OCI-LY3 (cell line): ENCODE data around the gene WASHC3.

Experiments used
- CTCF ChIP-seq: fragments of 200-600, 300-600 bp; sonication (generic); IDR thresholded peaks from 2 replicates; pipeline ENCODE4 v1.5.1; 2014; ENCODE audit warnings: antibody characterized with exemption, low read length, low read depth
- EZH2phosphoT487 ChIP-seq: fragments of 200-600 bp; shearing (Covaris generic); IDR thresholded peaks from 2 replicates; pipeline ENCODE4 v1.6.1; 2018; ENCODE audit warnings: antibody characterized with exemption, mixed run types, low read depth

- TF ChIP-seq CTCF, result no peak
- no peak for TF ChIP-seq EZH2phosphoT487
Observed at GRCh38 chr12:102067574-102068258, 5.9 kb upstream of the WASHC3 start.
